Skeletal muscle satellite cell (primary cell): Measurements from ENCODE around the gene IGFBPL1.

Experiments
- H3K27me3 ChIP-seq: 2 replicates; pipeline ENCODE4 v1.7.0; 2013; ENCODE audit warnings: low read length; ENCODE audit not compliant: control insufficient read depth, insufficient read depth
- H3K36me3 ChIP-seq: 2 replicates; pipeline ENCODE4 v1.7.0; 2013; ENCODE audit warnings: mild to moderate bottlenecking, control low read depth, low read length; ENCODE audit not compliant: insufficient read depth
- H3K4me1 ChIP-seq: 2 replicates; pipeline ENCODE4 v1.7.0; 2013; ENCODE audit warnings: low read length; ENCODE audit not compliant: control insufficient read depth, insufficient read depth
- H3K4me2 ChIP-seq: 2 replicates; pipeline ENCODE4 v1.7.0; 2013; ENCODE audit warnings: mild to moderate bottlenecking, low read length
- H3K4me3 ChIP-seq: 2 replicates; pipeline ENCODE4 v1.7.0; 2013; ENCODE audit warnings: low read length
- H3K9ac ChIP-seq: 2 replicates; pipeline ENCODE4 v1.7.0; 2013; ENCODE audit warnings: mild to moderate bottlenecking, low read depth, low read length, moderate library complexity
- H3K9me3 ChIP-seq: replicated peaks from 2 replicates; pipeline ENCODE4 v1.7.0; 2013; ENCODE audit warnings: mild to moderate bottlenecking, control low read depth, low read length

The IGFBPL1 gene

DNA sequence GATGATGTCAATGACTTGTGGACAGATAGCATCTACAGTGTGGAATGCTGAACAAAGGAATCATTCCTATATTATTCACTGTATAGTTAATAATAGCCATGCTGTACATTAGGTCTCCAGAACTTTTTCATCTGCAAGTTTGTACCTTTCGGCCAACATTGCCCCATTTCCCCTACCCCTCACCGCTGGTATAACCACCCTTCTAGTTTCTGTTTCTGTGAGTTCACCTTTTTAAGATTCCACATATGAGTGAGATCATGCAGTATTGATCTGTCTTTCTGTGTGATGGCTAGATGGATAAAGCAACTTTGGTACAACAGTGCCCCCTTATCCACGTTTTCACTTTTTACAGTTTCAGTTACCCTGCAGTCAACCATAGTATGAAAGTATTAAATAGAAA lies 50.6 kb downstream of the IGFBPL1 start:
- Histone ChIP-seq H3K4me3 (no peak overlapping the region), H3K9me3 (no peaks in the 10 kb centered on the region), H3K9ac (no peak overlapping the region), H3K4me2 (no peak overlapping the region), H3K27me3 (peaks cover 42% of the 10 kb centered on the region), H3K4me1 (no peaks in the 10 kb centered on the region), H3K36me3 (no peaks in the 10 kb centered on the region)

- Histone ChIP-seq H3K9me3 (no peaks in the 10 kb centered on the region), H3K9ac (no peak overlapping the region), H3K27me3 (peaks cover 42% of the 10 kb centered on the region), H3K4me3 (no peak overlapping the region), H3K4me1 (no peaks in the 10 kb centered on the region), H3K36me3 (no peaks in the 10 kb centered on the region), H3K4me2 (no peak overlapping the region)
Measured at GRCh38 chr9:38372762-38373619, 51.3 kb downstream of the IGFBPL1 start.

GRCh38 chr9:38371495-38371894 lies 52.8 kb downstream of the IGFBPL1 start:
- H3K27me3 ChIP-seq = peaks cover 42% of the 10 kb centered on the region

DNA sequence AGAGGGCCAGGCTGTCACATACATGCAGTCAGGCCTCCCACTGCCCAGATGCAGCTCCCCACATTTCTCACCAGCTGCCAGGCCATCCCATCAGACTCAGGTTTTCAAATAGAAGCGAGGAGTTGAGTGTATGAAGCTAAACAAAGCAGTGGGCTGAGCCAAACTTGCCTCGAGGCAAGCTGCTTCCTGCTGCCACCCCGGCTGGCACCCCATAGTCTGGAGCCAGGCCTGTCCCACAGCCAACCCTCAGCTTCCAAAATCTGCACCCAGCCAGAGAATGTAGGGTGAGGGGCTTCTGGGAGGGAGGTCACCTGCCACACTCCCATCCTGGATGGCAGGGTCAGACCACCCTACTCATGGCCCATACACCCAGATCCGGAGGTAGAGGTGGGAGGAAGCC lies 54.1 kb downstream of the IGFBPL1 start:
- H3K27me3 ChIP-seq = peaks cover 42% of the 10 kb centered on the region
- no peak overlapping the region for H3K4me2 ChIP-seq
- no peak overlapping the region for H3K9ac ChIP-seq
- no peaks in the 10 kb centered on the region for H3K36me3 ChIP-seq
- no peaks in the 10 kb centered on the region for H3K9me3 ChIP-seq
- no peak overlapping the region for H3K4me3 ChIP-seq
- H3K4me1 ChIP-seq = no peaks in the 10 kb centered on the region

More at GRCh38 chr9:38371495-38371894, 52.8 kb downstream of the IGFBPL1 start:
- H3K9me3 ChIP-seq = no peaks in the 10 kb centered on the region
- H3K4me3 ChIP-seq = no peak overlapping the region
- no peaks in the 10 kb centered on the region for H3K36me3 ChIP-seq
- H3K9ac ChIP-seq = no peak overlapping the region
- H3K4me2 ChIP-seq = no peak overlapping the region
- H3K4me1 ChIP-seq = no peaks in the 10 kb centered on the region

- no peak overlapping the region for H3K9ac ChIP-seq
- H3K4me1 ChIP-seq = no peaks in the 10 kb centered on the region
- no peaks in the 10 kb centered on the region for H3K9me3 ChIP-seq
- H3K27me3 ChIP-seq = peaks cover 32% of the 10 kb centered on the region
- H3K4me3 ChIP-seq = no peak overlapping the region
- H3K4me2 ChIP-seq = no peak overlapping the region
- no peaks in the 10 kb centered on the region for H3K36me3 ChIP-seq
Measured at GRCh38 chr9:38368731-38369130, 55.5 kb downstream of the IGFBPL1 start.

- no peak overlapping the region for H3K4me2 ChIP-seq
- H3K4me1 ChIP-seq = peaks cover 5% of the 10 kb centered on the region
- peaks cover 30% of the 10 kb centered on the region for H3K27me3 ChIP-seq
- H3K9ac ChIP-seq = no peak overlapping the region
- H3K36me3 ChIP-seq = no peaks in the 10 kb centered on the region
- H3K4me3 ChIP-seq = no peak overlapping the region
- no peaks in the 10 kb centered on the region for H3K9me3 ChIP-seq
Measured at GRCh38 chr9:38367898-38368297, 56.4 kb downstream of the IGFBPL1 start.

GRCh38 chr9:38363589-38363925 lies 60.7 kb downstream of the IGFBPL1 start:
- H3K4me2 ChIP-seq = peak overlapping the region; percentile 75
- no peaks in the 10 kb centered on the region for H3K36me3 ChIP-seq
- H3K4me3 ChIP-seq = peak overlapping the region; percentile 56
- peaks cover 5% of the 10 kb centered on the region for H3K27me3 ChIP-seq
- H3K9ac ChIP-seq = no peak overlapping the region
- no peaks in the 10 kb centered on the region for H3K9me3 ChIP-seq
- H3K4me1 ChIP-seq = peaks cover 9% of the 10 kb centered on the region

- H3K4me1 ChIP-seq = peaks cover 9% of the 10 kb centered on the region
- H3K27me3 ChIP-seq = peaks cover 5% of the 10 kb centered on the region
- no peaks in the 10 kb centered on the region for H3K9me3 ChIP-seq
- H3K9ac ChIP-seq = no peak overlapping the region
- peak overlapping the region; percentile 75 for H3K4me2 ChIP-seq
- no peaks in the 10 kb centered on the region for H3K36me3 ChIP-seq
- H3K4me3 ChIP-seq = peak overlapping the region; percentile 56
Measured at GRCh38 chr9:38362852-38363588, 61.2 kb downstream of the IGFBPL1 start.

DNA sequence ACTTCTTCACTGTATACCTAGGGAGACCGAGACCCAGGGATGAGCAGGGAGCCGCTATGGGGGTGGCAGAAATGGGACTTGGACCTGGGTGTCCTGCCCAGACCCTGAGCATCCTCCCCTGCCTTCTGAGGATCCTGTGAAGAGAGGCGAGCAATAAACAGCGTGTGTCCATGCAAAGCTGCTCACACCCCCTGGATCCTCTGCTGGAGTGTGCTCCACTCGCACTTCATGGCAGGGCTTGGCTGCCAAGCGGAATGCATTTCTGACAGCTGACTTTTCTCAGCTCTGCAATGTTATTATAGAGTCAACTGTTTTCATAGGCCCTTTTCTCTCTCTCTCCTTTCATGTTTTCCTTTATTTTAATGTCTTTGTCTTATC lies 62.8 kb downstream of the IGFBPL1 start:
- Histone ChIP-seq H3K4me3 (no peak overlapping the region), H3K36me3 (no peaks in the 10 kb centered on the region), H3K4me2 (no peak overlapping the region), H3K9ac (no peak overlapping the region), H3K9me3 (no peaks in the 10 kb centered on the region), H3K4me1 (peaks cover 9% of the 10 kb centered on the region), H3K27me3 (peaks cover 5% of the 10 kb centered on the region)

- no peak overlapping the region for H3K4me2 ChIP-seq
- H3K4me1 ChIP-seq = peaks cover 9% of the 10 kb centered on the region
- H3K27me3 ChIP-seq = peaks cover 9% of the 10 kb centered on the region
- H3K9me3 ChIP-seq = no peaks in the 10 kb centered on the region
- H3K36me3 ChIP-seq = no peaks in the 10 kb centered on the region
- no peak overlapping the region for H3K9ac ChIP-seq
- H3K4me3 ChIP-seq = no peak overlapping the region
Measured at GRCh38 chr9:38360839-38361472, 63.3 kb downstream of the IGFBPL1 start.

GRCh38 chr9:38359689-38360385 lies 64.4 kb downstream of the IGFBPL1 start:
- Histone ChIP-seq H3K9ac (no peak overlapping the region), H3K4me2 (no peak overlapping the region), H3K9me3 (no peaks in the 10 kb centered on the region), H3K27me3 (peaks cover 6% of the 10 kb centered on the region), H3K4me3 (no peak overlapping the region), H3K36me3 (no peaks in the 10 kb centered on the region), H3K4me1 (peaks cover 9% of the 10 kb centered on the region)
